Uterus (tissue), 2 donors: ENCODE results near the gene LPP.

Experiments used
- POLR2A ChIP-seq, 2 donors: fragments of 450-650 bp; IDR thresholded peaks; one replicate each; pipeline ENCODE4 v1.6.1; 2016; ENCODE audit warnings: antibody characterized with exemption in 2 of 2, mild to moderate bottlenecking in 1 of 2, moderate library complexity in 1 of 2
- TF ChIP-seq, protein P1 (sequence below), 4 experiments: fragments of 200-600 bp in 2 of 4; fragments of 450-650 bp in 2 of 4; sonication (generic) in 2 of 4; IDR thresholded peaks; one replicate each; pipeline ENCODE4 v1.5.1; 2016 to 2019; ENCODE audit warnings: antibody characterized with exemption in 4 of 4, mild to moderate bottlenecking in 2 of 4, moderate library complexity in 1 of 4

- TF ChIP-seq, protein P1, sequence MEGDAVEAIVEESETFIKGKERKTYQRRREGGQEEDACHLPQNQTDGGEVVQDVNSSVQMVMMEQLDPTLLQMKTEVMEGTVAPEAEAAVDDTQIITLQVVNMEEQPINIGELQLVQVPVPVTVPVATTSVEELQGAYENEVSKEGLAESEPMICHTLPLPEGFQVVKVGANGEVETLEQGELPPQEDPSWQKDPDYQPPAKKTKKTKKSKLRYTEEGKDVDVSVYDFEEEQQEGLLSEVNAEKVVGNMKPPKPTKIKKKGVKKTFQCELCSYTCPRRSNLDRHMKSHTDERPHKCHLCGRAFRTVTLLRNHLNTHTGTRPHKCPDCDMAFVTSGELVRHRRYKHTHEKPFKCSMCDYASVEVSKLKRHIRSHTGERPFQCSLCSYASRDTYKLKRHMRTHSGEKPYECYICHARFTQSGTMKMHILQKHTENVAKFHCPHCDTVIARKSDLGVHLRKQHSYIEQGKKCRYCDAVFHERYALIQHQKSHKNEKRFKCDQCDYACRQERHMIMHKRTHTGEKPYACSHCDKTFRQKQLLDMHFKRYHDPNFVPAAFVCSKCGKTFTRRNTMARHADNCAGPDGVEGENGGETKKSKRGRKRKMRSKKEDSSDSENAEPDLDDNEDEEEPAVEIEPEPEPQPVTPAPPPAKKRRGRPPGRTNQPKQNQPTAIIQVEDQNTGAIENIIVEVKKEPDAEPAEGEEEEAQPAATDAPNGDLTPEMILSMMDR (IDR thresholded peaks at IDR 0.05): no peak
- TF ChIP-seq POLR2A (IDR thresholded peaks at IDR 0.05): no peak
Observed at GRCh38 chr3:188567478-188568195, 413.7 kb downstream of the LPP start.
